CD4-positive, alpha-beta T cell treated with Interleukin-21 for 1 hour (primary cell): ENCODE data around the gene DTWD2.
A peak's percentile ranks its signal among the peaks of the same experiment; 100 is the strongest.
"Not testable (repeated sequence)": the region's sequence is repeated elsewhere in the genome, so short reads cannot be mapped to it uniquely, and the experiment has no call there.

Source experiments
- DNase-seq: peaks from one replicate; pipeline ENCODE4 v3.0.0-alpha.2; 2020

The DTWD2 gene

GRCh38 chr5:118857700-118858099, 130.6 kb downstream of the DTWD2 start:
- DNase-seq: no peak

- DNase-seq: no peak
These were observed 133.5 kb downstream of the DTWD2 start for GRCh38 chr5:118854819-118855218.

GRCh38 chr5:118851785-118852184, 136.6 kb downstream of the DTWD2 start:
- DNase-seq: not testable (repeated sequence)

GRCh38 chr5:118849507-118849906, 138.8 kb downstream of the DTWD2 start:
- not testable (repeated sequence) for DNase-seq

GRCh38 chr5:118844351-118844750, 144.0 kb downstream of the DTWD2 start:
- no peak for DNase-seq

- no peak for DNase-seq
These were observed 153.6 kb downstream of the DTWD2 start for GRCh38 chr5:118834710-118835109.

- DNase-seq: no peak
These were observed 155.4 kb downstream of the DTWD2 start for GRCh38 chr5:118832974-118833373.

GRCh38 chr5:118825226-118825625, 163.1 kb downstream of the DTWD2 start:
- no peak for DNase-seq

- no peak for DNase-seq
These were observed 169.7 kb downstream of the DTWD2 start for GRCh38 chr5:118818604-118819003.

- DNase-seq: no peak
These were observed 179.9 kb downstream of the DTWD2 start for GRCh38 chr5:118808441-118808840.

- DNase-seq: no peak
These were observed 181.8 kb downstream of the DTWD2 start for GRCh38 chr5:118806571-118806970.

- DNase-seq: no peak
These were observed 186.0 kb downstream of the DTWD2 start for GRCh38 chr5:118802335-118802734.

- no peak for DNase-seq
These were observed 192.3 kb downstream of the DTWD2 start for GRCh38 chr5:118796081-118796480.

GRCh38 chr5:118794281-118794680, 194.1 kb downstream of the DTWD2 start:
- no peak for DNase-seq

- no peak for DNase-seq
These were observed 194.7 kb downstream of the DTWD2 start for GRCh38 chr5:118793652-118794051.

GRCh38 chr5:118793091-118793490, 195.3 kb downstream of the DTWD2 start:
- DNase-seq: no peak

- peak; percentile 23 for DNase-seq
These were observed 196.2 kb downstream of the DTWD2 start for GRCh38 chr5:118791926-118792734.

GRCh38 chr5:118789366-118789765, 199.0 kb downstream of the DTWD2 start:
- DNase-seq: no peak

GRCh38 chr5:118788351-118788750, 200.0 kb downstream of the DTWD2 start:
- no peak for DNase-seq
